Endothelial cell of umbilical vein (primary cell): Measurements from ENCODE around the gene BET1. TPM values are rescaled to one million over a fixed set of nuclear protein-coding genes. Genes with fewer than 3 reads are reported as not detected.

Experiments
- BruUV-seq: library from RNA; stranded (reverse); fragments of 400-500 nt; replicated peaks from 2 replicates; lab custom pipeline; 2021; lab: Mats Ljungman, UMichigan
- CTCF ChIA-PET: fragments of 300-600, 350-600 bp; sonication (Branson Sonifier 250); formaldehyde crosslinking; loops from one replicate; lab custom pipeline; 2021; ENCODE audit warnings: antibody characterized with exemption, inconsistent platforms; lab: Charles Lee
- POLR2A ChIA-PET: fragments of 300-600, 350-600 bp; sonication (Branson Sonifier 250); formaldehyde crosslinking; loops from one replicate; lab custom pipeline; 2021; ENCODE audit warnings: antibody characterized with exemption, inconsistent platforms; lab: Charles Lee
- DNase-seq: peaks from one replicate; pipeline ENCODE4 v3.0.0-alpha.2; 2011; ENCODE audit warnings: low read depth, low spot score
- FAIRE-seq: peaks from 2 replicates; lab custom pipeline; 2011; peaks lifted over from hg19 to GRCh38; lab: Jason Lieb, UNC
- H2AFZ ChIP-seq: 2 replicates; pipeline ENCODE4 v1.6.0; 2012; ENCODE audit warnings: low read depth, low read length, control low read depth, inconsistent platforms
- H3K27ac ChIP-seq: 2 replicates; pipeline ENCODE4 v1.5.1; 2011; ENCODE audit warnings: low read depth, mild to moderate bottlenecking, control low read depth, low read length, moderate library complexity; ENCODE audit not compliant: insufficient read depth
- H3K27me3 ChIP-seq, 2 experiments: 2 replicates each; pipeline versions ENCODE4 v1.6.0 to v1.6.1; 2011; ENCODE audit warnings: low read length in 2 of 2, mixed read lengths in 1 of 2; ENCODE audit not compliant: control insufficient read depth in 2 of 2, insufficient read depth in 2 of 2
- H3K36me3 ChIP-seq, 2 experiments: 2 replicates in 1 of 2; 3 replicates in 1 of 2; pipeline ENCODE4 v1.5.1; 2011; ENCODE audit warnings: low read length in 2 of 2, mild to moderate bottlenecking in 1 of 2, moderate library complexity in 1 of 2; ENCODE audit not compliant: control insufficient read depth in 2 of 2, insufficient read depth in 2 of 2; ENCODE audit errors: extremely low read depth in 1 of 2
- H3K4me1 ChIP-seq: 3 replicates; pipeline ENCODE4 v1.5.1; 2011; ENCODE audit warnings: mild to moderate bottlenecking, low read length; ENCODE audit not compliant: control insufficient read depth, insufficient read depth; ENCODE audit errors: extremely low read depth
- H3K4me2 ChIP-seq: 2 replicates; pipeline ENCODE4 v1.6.1; 2011; ENCODE audit warnings: low read length, control low read depth, mixed read lengths; ENCODE audit not compliant: insufficient read depth
- H3K4me3 ChIP-seq, 3 experiments: fragments of 200-600 bp in 1 of 3; sonication (generic), shearing (Covaris generic) in 1 of 3; replicated peaks in 1 of 3; 2 replicates each; pipeline ENCODE4 v1.5.1; 2011 to 2016; ENCODE audit warnings: control low read depth in 3 of 3, low read length in 3 of 3, mild to moderate bottlenecking in 2 of 3, inconsistent platforms in 1 of 3, low read depth in 1 of 3, moderate library complexity in 1 of 3; ENCODE audit not compliant: insufficient read depth in 1 of 3
- H3K79me2 ChIP-seq: 2 replicates; pipeline ENCODE4 v1.6.0; 2012; ENCODE audit warnings: low read length, inconsistent platforms; ENCODE audit not compliant: control insufficient read depth, insufficient read depth
- H3K9ac ChIP-seq: replicated peaks from 2 replicates; pipeline ENCODE3; 2011; ENCODE audit warnings: low read length, control low read depth; ENCODE audit not compliant: insufficient read depth; ENCODE audit errors: extremely low read depth
- H3K9me1 ChIP-seq: replicated peaks from 3 replicates; pipeline ENCODE4 v1.6.0; 2011; ENCODE audit warnings: mild to moderate bottlenecking, low read length; ENCODE audit not compliant: control insufficient read depth, insufficient read depth; ENCODE audit errors: extremely low read depth
- H3K9me3 ChIP-seq: replicated peaks from 2 replicates; pipeline ENCODE4 v1.5.1; 2012; ENCODE audit warnings: low read length, inconsistent platforms; ENCODE audit not compliant: control insufficient read depth, insufficient read depth
- H4K20me1 ChIP-seq: replicated peaks from 2 replicates; pipeline ENCODE3; 2011; ENCODE audit warnings: mild to moderate bottlenecking, low read length; ENCODE audit not compliant: control insufficient read depth, insufficient read depth; ENCODE audit errors: extremely low read depth
- EZH2 ChIP-seq: IDR thresholded peaks from 2 replicates; pipeline ENCODE4 v1.6.1; 2012; ENCODE audit warnings: borderline replicate concordance, low read depth, mild to moderate bottlenecking, moderate library complexity, low read length, inconsistent platforms; ENCODE audit not compliant: severe bottlenecking
- FOS ChIP-seq: IDR thresholded peaks from 2 replicates; pipeline ENCODE4 v1.6.1; 2011; ENCODE audit warnings: mild to moderate bottlenecking, low read length, moderate library complexity, borderline replicate concordance; ENCODE audit not compliant: insufficient read depth
- GATA2 ChIP-seq: IDR thresholded peaks from 2 replicates; pipeline ENCODE4 v1.7.0; 2011; ENCODE audit warnings: low read depth, mild to moderate bottlenecking, moderate library complexity, mixed read lengths, low read length; ENCODE audit not compliant: insufficient read length, insufficient read depth
- JUN ChIP-seq: IDR thresholded peaks from 2 replicates; pipeline ENCODE4 v1.6.1; 2011; ENCODE audit warnings: borderline replicate concordance, low read depth; ENCODE audit not compliant: insufficient read length, insufficient read depth
- MYC ChIP-seq: IDR thresholded peaks from one replicate; pipeline ENCODE4 v1.6.1; 2011; ENCODE audit warnings: mild to moderate bottlenecking, low read depth, low read length
- POLR2A ChIP-seq: IDR thresholded peaks from 2 replicates; pipeline ENCODE4 v1.6.1; 2012; ENCODE audit warnings: low read depth, mild to moderate bottlenecking, control low read depth, low read length
- POLR2AphosphoS5 ChIP-seq: IDR thresholded peaks from 2 replicates; pipeline ENCODE4 v1.6.1; 2012; ENCODE audit warnings: low read depth, mild to moderate bottlenecking, control low read depth, low read length, moderate library complexity; ENCODE audit not compliant: insufficient read depth
- dilution Hi-C: fragments of 300-500 bp; cut with MboI; formaldehyde crosslinking; loops from one replicate; pipeline ENCODE4 v1.15.0; 2019; ENCODE audit warnings: low sequenced_read_pairs; ENCODE audit not compliant: extremely low pct_ligation_motif_present
- intact Hi-C: fragments of 100-400 bp; cut with micrococcal nuclease; formaldehyde crosslinking; loops from one replicate; pipeline ENCODE4 v1.10.0; 2022
- polyA plus RNA-seq, 4 experiments: library from polyadenylated mRNA; depleted of rRNA in 3 of 4; stranded (reverse) in 3 of 4; unstranded in 1 of 4; fragments of >200 nt; gene quantifications; 2 replicates each; pipeline versions ENCODE4 v1.2.1 to v1.2.3, GENCODE V29; 2011 to 2012; ENCODE audit warnings: missing spikeins in 1 of 4
- total RNA-seq: library from RNA; stranded (reverse); gene quantifications from 2 replicates; pipeline ENCODE4 v1.2.3, GENCODE V29; 2021
- TF ChIP-seq, protein P1 (sequence below), 2 donors: IDR thresholded peaks; 1 replicate in 1 of 2; 2 replicates in 1 of 2; pipeline ENCODE4 v1.5.1; 2011; ENCODE audit warnings: low read length in 2 of 2, mild to moderate bottlenecking in 2 of 2, moderate library complexity in 2 of 2, control low read depth in 1 of 2, inconsistent platforms in 1 of 2, low read depth in 1 of 2; ENCODE audit not compliant: insufficient read depth in 1 of 2; ENCODE audit errors: extremely low read depth in 1 of 2
- TF ChIP-seq, protein P2 (sequence below): IDR thresholded peaks from 2 replicates; pipeline ENCODE4 v1.6.1; 2011; ENCODE audit not compliant: insufficient read depth, insufficient read length

Gene BET1
- total and polyA plus RNA-seq, 2 donors (not counting 3 experiments of a cell fraction or from before 2014, with no cell fraction given): 21.9 to 28.4 TPM

DNA sequence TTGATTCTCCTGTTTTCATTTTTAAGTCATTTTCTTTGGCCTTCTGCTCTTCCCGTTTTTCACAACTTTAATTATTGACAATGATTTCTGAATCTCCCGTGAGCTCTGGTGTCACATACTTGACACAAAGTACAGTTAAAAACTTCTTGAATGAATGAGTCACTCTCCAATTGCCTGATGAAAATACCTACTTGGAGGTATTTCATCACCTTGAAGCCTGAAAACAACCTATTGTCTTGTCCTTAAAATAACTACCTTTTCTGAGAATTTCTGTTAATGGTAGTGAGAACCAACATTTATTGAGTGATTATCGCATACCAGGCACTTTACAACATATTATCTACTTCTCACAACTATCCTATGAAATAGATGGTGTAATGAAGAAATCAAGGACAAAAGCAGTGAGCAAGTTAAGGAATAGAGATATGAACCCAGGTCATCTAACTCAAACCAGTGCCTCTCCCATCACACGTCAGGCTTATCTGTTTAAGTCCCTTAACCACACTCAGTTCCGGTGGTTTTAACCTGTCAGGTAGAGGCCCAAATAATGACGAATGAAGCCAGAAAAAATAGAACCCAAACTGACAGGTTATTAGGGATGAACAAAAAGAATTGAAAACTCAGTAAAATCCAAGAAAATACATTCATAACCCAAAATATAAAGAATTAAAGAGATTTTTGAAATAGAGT lies 11.6 kb downstream of the BET1 start:
- H4K20me1 ChIP-seq: no peaks in the 10 kb centered on the region
- H3K9me3 ChIP-seq: no peaks in the 10 kb centered on the region
- no TSS peak for BruUV-seq
- POLR2A ChIA-PET: no interaction called here
- FAIRE-seq (no peak), DNase-seq (no peak)
- no peak overlapping the region for H3K9ac ChIP-seq
- H3K9me1 ChIP-seq: no peaks in the 10 kb centered on the region
- no peak overlapping the region for H3K4me2 ChIP-seq
- TF ChIP-seq JUN: peak; percentile 2
- TF ChIP-seq, protein P1, sequence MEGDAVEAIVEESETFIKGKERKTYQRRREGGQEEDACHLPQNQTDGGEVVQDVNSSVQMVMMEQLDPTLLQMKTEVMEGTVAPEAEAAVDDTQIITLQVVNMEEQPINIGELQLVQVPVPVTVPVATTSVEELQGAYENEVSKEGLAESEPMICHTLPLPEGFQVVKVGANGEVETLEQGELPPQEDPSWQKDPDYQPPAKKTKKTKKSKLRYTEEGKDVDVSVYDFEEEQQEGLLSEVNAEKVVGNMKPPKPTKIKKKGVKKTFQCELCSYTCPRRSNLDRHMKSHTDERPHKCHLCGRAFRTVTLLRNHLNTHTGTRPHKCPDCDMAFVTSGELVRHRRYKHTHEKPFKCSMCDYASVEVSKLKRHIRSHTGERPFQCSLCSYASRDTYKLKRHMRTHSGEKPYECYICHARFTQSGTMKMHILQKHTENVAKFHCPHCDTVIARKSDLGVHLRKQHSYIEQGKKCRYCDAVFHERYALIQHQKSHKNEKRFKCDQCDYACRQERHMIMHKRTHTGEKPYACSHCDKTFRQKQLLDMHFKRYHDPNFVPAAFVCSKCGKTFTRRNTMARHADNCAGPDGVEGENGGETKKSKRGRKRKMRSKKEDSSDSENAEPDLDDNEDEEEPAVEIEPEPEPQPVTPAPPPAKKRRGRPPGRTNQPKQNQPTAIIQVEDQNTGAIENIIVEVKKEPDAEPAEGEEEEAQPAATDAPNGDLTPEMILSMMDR (IDR thresholded peaks at IDR 0.05; ENCODE audit: extremely low read depth in 1 of 2, insufficient read depth in 1 of 2, low read depth in 1 of 2, low read length in 2 of 2): no peak
- no peaks in the 10 kb centered on the region for H3K27me3 ChIP-seq
- intact Hi-C loops (no loop called here), dilution Hi-C loops (no loop called here)
- no peaks in the 10 kb centered on the region for H3K79me2 ChIP-seq
- no peak overlapping the region for H3K4me3 ChIP-seq
- H3K36me3 ChIP-seq: peaks cover 2 to 5% of the 10 kb centered on the region in 2 experiments
- H3K27ac ChIP-seq: no peak overlapping the region
- H2AFZ ChIP-seq: no peak overlapping the region
- CTCF ChIA-PET: no interaction called here
- no peaks in the 10 kb centered on the region for H3K4me1 ChIP-seq

DNA sequence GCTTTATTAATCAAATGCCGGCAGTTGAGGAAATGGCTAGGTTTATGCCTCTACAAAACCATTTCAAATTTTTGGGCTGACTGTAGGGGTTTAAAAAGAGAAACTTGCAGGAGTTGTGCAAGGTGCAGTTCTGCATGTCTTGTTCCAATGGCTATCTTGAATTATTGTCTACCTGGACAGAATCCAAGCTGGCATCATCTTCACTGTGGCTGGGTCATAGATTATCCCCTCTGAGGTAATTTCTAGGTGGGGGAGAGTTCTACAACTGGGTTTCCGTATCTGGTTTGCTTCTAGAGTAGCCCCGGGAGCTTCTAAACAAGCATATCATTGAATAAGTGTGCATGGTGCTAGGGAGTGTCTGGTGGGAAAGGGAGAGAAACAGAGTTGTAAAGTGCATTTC lies 16.9 kb downstream of the BET1 start:
- FAIRE-seq (no peak), DNase-seq (no peak)
- no peaks in the 10 kb centered on the region for H3K4me1 ChIP-seq
- H3K27me3 ChIP-seq: no peaks in the 10 kb centered on the region
- H3K36me3 ChIP-seq: peaks cover 0 to 2% of the 10 kb centered on the region in 2 experiments
- CTCF ChIA-PET: interaction anchor here (1.2 to 1.3 kb wide), 3 partner anchors 10 to 187 kb away, joined by 3 read pairs; no protein-coding TSS in a partner anchor
- H3K9me1 ChIP-seq: peaks cover 2% of the 10 kb centered on the region
- no peak overlapping the region for H3K4me2 ChIP-seq
- no peak overlapping the region for H3K27ac ChIP-seq
- POLR2A ChIA-PET: no interaction called here
- no peaks in the 10 kb centered on the region for H3K79me2 ChIP-seq
- TF ChIP-seq EZH2 (no peak), MYC (no peak), GATA2 (no peak), POLR2AphosphoS5 (no peak), JUN (no peak), FOS (no peak), POLR2A (no peak)
- TF ChIP-seq, protein P1 (IDR thresholded peaks at IDR 0.05; ENCODE audit: extremely low read depth in 1 of 2, insufficient read depth in 1 of 2, low read depth in 1 of 2, low read length in 2 of 2): no peak
- TF ChIP-seq, protein P2, sequence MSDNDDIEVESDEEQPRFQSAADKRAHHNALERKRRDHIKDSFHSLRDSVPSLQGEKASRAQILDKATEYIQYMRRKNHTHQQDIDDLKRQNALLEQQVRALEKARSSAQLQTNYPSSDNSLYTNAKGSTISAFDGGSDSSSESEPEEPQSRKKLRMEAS: no peak
- BruUV-seq: no TSS peak
- H3K4me3 ChIP-seq: no peak overlapping the region
- intact Hi-C loops: no loop called here
- H3K9me3 ChIP-seq: no peaks in the 10 kb centered on the region
- no peak overlapping the region for H3K9ac ChIP-seq
- no peak overlapping the region for H2AFZ ChIP-seq
- dilution Hi-C loops: no loop called here
- H4K20me1 ChIP-seq: no peaks in the 10 kb centered on the region
